HS-27A (cell line): ENCODE data around the gene JUP.

Experiments
- DNase-seq: peaks from one replicate; pipeline ENCODE4 v3.0.0-alpha.2; 2012; ENCODE audit warnings: low read depth, missing footprints

The JUP gene

DNA sequence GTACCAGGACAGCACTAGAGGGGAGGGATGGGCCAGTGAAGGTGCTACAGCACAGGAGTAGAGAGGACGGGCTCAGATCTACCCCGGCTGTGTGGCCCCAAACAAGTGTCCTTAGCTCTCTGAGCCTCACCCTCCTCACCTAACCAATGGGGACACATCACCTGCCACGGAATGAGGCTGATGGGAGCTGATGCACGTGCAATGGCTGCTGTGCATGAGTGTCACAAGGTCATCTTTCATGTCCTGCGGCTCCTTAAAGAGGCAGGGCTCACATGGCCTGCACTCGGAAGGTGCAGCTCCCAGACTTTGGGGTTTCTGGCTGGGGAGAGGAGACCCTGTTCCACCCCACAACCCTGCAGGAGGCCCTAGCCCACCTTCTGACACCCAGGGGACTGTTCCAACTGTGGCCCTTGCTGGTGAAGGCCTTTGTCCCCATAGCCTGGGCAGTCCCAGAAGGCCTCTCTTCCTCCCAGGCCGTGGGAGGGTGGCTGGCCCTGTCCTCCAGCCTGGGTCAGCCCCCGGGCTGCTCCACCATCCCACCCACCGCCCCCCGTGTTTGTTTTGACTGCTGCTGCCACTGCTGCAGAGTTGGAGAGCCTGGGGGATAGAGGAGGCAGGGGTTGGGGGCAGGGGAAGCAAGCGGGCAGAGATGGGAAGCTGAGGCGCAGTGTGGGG, 62.6 kb downstream of the JUP start:
- no peak for DNase-seq

DNA sequence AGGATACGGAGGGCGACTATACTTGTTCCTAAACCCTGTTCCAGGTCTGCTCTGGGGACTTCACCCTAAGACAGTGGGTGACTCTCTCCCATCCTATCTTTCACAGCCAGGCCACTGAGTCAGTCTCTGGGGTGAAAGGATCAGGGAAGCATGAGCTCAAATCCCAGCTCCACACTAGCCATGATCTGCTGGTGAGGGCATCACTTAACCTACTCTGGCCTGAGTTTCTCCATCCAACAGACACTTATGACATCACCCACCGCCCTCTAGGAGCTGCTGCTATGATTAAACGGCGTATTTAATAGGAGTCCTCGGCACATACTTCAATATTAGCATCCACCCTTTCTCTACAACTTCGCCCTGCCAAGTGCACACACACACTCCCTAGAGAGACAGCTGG, 64.3 kb downstream of the JUP start:
- DNase-seq = no peak

DNA sequence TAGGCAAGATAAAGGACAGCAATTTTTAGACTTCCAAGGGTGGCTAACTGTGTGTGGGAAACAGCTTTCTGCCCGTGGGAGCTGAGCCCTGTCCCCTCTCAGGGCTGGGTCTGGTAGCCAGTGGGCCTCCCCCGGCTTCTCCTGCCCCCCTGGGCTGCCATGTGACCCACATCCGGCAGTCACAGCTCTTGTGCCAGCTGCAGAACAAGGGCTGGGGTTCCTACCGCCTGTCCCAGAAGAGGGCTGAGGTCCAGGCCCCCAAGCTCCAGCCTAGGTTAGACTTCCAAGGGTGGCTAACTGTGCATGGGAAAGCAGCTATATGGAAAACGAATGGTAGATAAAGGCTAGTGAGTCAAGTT, 68.2 kb downstream of the JUP start:
- no peak for DNase-seq

DNA sequence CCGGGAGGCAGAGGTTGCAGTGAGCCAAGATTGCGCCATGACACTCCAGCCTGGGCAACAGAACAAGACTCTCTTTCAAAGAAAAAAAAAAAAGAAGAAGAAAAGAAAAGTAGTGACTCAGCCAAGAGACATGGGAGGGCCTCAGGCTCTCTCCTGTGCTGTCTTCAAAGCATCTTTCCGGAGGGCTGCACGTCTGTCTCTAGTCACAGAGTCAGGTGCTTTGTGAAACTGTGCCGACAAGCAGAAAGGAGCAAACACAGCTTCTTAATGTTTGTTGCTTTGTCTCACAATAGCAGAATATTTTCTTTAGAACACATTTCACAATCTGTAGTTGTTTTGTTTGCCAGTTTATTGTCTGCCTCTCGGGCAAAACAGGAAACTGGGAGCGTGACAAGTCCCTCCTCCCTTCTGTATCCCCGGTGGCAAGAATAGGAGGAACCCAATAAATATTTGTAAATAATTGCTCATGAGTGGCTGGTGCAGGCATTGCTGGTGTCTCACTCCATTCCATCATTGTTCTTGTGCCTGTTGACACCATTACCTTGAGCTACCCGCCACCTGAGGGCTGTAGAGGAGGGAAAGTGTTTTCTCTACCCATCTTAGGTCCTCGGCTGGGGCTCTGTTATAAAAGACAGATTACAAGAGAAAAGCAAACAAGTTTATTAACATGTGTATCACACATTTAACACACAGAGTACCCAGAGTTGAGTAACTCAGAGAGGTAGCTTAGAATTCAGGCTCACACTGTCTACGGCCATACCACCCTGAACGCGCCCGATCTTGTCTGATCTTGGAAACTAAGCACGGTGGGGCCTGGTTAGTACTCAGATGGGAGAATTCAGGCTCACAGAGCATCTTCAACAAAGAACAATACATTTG, 68.9 kb downstream of the JUP start:
- DNase-seq = no peak

DNA sequence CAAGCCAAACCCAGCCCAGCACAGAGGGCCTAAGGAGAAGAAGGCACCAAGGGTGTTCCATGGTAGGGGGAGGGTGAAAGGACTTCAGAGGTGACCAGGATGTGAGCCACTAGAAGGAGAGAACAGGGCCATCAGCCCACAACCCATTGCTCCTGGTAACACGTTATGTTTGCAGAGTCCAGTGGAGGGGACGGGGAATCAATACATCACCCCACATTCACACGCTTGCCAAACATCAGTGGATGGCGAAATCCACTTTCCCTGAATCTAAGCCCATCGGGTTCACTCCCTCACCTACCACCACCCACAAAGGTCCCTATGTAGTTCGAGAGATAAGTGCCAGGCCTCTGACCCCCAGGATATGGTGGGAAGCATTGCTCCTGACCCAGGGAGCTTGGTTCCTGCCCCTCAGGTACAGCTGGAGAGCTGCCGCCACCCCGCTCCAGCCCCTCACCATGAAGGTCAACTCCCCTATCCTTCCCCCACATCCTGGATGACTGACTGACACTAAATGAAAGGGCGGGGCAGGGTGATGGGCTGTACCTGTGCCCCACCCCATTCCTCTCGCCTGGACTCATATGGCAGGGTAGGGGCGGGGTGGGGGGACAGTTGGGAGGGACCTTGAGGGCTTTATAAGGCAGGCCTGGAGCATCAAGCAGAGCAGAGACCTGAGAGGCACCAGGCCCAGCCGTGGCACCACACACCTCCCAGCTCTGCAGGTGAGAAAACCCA, 74.7 kb downstream of the JUP start, which contains the start of gene GAST:
GAST (plus strand) TSS at position 663 of the 732 bp plus-strand sequence. CDS start 3,106 bp downstream, outside the sequence.
- DNase-seq = no peak

DNA sequence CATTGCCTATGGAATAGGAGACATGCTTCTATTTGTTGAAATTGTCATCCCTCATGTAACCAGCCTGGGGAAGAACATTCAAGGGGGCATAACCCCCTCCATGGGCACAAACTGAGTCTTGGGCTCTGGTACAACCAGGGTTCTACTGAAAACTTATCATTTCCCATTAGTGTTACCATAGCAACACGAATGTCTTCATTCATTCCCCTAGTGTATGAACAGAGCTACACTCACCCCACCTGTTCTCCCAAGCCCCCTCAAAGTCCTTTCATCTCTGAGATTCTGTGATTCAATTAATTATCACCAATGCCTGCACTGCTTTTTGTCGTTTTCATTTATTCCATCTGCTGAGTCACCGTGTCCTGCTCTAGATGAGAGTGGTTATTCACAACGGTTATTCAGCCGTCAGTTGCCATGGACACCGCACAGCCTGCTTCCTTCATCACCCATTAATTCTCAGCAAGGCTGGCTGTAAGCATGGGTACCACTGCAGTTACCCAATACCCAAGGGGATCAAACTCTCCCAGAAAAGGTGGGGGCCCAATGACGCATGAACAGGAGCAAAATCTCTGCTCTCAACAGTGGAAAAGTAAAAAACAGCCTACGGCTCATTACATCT, 75.9 kb downstream of the JUP start:
- DNase-seq = no peak

DNA sequence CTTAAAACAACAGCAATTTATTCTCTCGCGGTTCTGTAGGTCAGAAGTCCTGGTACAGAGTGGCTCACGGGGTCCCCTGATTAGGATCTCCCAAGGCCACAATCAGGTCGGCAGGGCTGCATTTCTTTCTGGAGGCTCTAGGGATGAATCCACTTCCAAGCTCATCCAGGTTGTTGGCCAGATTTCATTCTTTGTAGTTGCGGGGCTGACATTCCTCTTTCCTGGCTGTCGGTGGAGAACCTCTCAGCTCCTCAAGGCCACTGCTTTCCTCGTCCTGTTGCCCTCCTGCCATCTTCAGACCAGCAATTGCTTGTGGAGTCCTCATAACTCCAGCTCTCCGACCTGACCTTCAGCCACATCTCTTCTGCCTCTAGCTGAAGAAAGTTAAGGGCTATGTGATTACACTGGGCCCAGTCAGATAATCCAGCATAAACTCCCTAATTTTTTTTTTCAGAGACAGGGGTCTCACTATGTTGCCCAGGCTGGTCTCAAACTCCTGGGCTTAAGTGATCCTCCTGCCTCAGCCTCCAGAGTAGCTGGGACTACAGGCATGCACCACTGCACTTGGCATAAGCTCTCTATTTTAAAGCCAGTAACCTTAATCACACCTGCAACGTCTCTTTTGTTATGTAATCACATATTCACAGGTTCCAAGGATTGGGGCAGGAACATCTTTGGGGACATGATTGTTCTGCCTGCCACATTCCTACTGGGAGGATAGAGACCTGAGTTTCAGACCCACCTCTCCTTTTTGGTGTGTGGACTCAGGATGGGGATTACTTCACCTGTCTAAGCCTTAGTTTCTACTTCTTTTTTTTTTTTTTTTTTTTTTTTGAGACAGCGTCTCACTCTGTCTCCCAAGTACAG, 78.5 kb downstream of the JUP start:
- DNase-seq = no peak

DNA sequence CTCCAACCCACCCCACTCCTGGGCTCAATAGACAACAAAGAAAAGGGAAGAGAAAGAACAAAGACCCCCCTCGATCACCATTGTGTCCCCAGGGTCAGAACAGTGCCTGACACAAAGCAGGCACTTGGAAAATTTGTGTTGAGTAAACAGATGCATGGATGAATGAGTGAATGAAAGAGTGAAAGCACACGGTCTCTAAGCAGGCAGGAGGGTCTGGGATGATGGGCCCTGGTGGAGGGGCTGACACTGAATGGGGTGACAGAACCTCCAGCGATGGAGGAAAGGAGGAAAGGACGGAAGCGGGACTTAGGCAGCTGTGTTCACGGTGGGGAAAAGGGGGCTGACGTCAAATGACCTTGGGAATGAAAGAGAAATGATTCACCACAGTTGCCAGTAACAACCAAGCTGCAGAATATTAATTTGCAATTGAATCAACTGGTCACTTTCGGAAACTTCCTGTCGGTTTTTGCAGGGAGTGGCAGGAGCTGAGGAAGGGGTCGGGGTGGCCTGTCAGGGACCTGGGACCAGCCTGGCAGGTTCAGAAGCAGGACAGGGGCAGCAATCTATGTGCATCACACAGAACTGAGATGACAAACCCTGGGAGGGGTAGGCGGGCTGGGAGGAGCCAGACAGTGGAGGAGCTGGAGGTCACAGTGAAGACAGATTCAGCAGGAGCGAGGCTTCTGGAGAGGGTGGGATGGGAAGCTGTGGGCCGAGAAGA, 81.1 kb downstream of the JUP start:
- no peak for DNase-seq
